Medulla oblongata (tissue), 1 donor: ENCODE measurements around the gene RAD23B.

Experiments used
- DNase-seq: peaks from one replicate; pipeline ENCODE4 v3.0.0-alpha.2; 2015; ENCODE audit errors: extremely low spot score

The RAD23B gene

GRCh38 chr9:107269254-107269653, 13.8 kb upstream of the RAD23B start:
- DNase-seq: no peak

GRCh38 chr9:107269681-107270080, 13.4 kb upstream of the RAD23B start:
- DNase-seq: no peak

- DNase-seq: no peak
These were observed 13.0 kb upstream of the RAD23B start for GRCh38 chr9:107270082-107270481.

- no peak for DNase-seq
These were observed 12.5 kb upstream of the RAD23B start for GRCh38 chr9:107270580-107270979.

GRCh38 chr9:107273634-107274033, 9.4 kb upstream of the RAD23B start:
- DNase-seq: no peak

- no peak for DNase-seq
These were observed 9.0 kb upstream of the RAD23B start for GRCh38 chr9:107274096-107274495.

- DNase-seq: no peak
These were observed 8.1 kb upstream of the RAD23B start for GRCh38 chr9:107274953-107275422.

GRCh38 chr9:107275530-107275929, 7.5 kb upstream of the RAD23B start:
- DNase-seq: no peak

GRCh38 chr9:107276966-107277710, 5.9 kb upstream of the RAD23B start:
- DNase-seq: no peak

- no peak for DNase-seq
These were observed 5.3 kb upstream of the RAD23B start for GRCh38 chr9:107277801-107278200.

- no peak for DNase-seq
These were observed 4.0 kb upstream of the RAD23B start for GRCh38 chr9:107279086-107279485.

- no peak for DNase-seq
These were observed 2.5 kb upstream of the RAD23B start for GRCh38 chr9:107280543-107280942.

GRCh38 chr9:107281184-107281583, 1.9 kb upstream of the RAD23B start:
- no peak for DNase-seq

GRCh38 chr9:107281922-107282667, 984 bp upstream of the RAD23B start:
- no peak for DNase-seq

GRCh38 chr9:107283623-107284616, 841 bp downstream of the RAD23B start:
- DNase-seq: peak; percentile 62

GRCh38 chr9:107284636-107285035, 1.6 kb downstream of the RAD23B start:
- peak; percentile 7 for DNase-seq

- DNase-seq: no peak
These were observed 2.2 kb downstream of the RAD23B start for GRCh38 chr9:107285286-107285685.

GRCh38 chr9:107286057-107286456, 3.0 kb downstream of the RAD23B start:
- no peak for DNase-seq

- no peak for DNase-seq
These were observed 5.6 kb downstream of the RAD23B start for GRCh38 chr9:107288701-107289100.

- no peak for DNase-seq
These were observed 7.5 kb downstream of the RAD23B start for GRCh38 chr9:107290619-107291018.

- DNase-seq: no peak
These were observed 9.9 kb downstream of the RAD23B start for GRCh38 chr9:107292821-107293542.
